HEK293 (cell line): Measurements from ENCODE around the gene BRMS1.

ENCODE experiments used
- TCF7L2 ChIP-seq: IDR thresholded peaks from 2 replicates; pipeline ENCODE4 v1.6.1; 2011; ENCODE audit warnings: low read depth, mild to moderate bottlenecking, inconsistent platforms, low read length, moderate library complexity, borderline replicate concordance
- ZBTB21 ChIP-seq: fragments of 450-650 bp; formaldehyde crosslinking; IDR thresholded peaks from 2 replicates; pipeline ENCODE4 v1.5.1; 2017; ENCODE audit warnings: missing biosample characterization, missing genetic modification characterization
- ZNF2 ChIP-seq: fragments of 450-650 bp; formaldehyde crosslinking; IDR thresholded peaks from 2 replicates; pipeline ENCODE4 v1.5.1; 2016; ENCODE audit warnings: missing biosample characterization, missing genetic modification characterization
- TF ChIP-seq, protein P1 (sequence below): fragments of 450-650 bp; formaldehyde crosslinking; IDR thresholded peaks from 2 replicates; pipeline ENCODE4 v1.5.1; 2016; ENCODE audit warnings: missing biosample characterization, missing genetic modification characterization
- TF ChIP-seq, protein P2 (sequence below): fragments of 450-650 bp; formaldehyde crosslinking; IDR thresholded peaks from 2 replicates; pipeline ENCODE4 v1.5.1; 2016; ENCODE audit warnings: missing biosample characterization, missing genetic modification characterization

DNA sequence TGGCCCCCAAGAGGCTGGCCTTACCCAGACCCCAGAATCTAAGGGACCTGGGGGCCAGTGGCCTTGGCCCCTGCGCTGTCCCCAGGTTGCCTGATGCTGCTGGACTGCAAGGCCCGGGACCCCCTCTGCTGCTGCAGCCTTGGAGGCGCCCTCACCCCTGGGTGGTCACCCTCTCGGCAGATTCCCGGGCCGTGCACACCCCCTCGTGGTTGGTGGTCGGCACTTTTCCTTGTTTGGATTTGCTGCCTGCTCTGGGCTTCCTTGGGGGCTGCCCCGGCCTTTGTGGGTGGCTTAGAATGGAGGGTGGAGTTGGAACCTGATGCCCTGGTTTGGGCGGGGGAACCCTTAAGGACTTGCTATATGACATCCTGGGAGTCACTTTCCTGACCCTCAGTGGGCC, 14.0 kb downstream of the BRMS1 start:
- TF ChIP-seq, protein P1, sequence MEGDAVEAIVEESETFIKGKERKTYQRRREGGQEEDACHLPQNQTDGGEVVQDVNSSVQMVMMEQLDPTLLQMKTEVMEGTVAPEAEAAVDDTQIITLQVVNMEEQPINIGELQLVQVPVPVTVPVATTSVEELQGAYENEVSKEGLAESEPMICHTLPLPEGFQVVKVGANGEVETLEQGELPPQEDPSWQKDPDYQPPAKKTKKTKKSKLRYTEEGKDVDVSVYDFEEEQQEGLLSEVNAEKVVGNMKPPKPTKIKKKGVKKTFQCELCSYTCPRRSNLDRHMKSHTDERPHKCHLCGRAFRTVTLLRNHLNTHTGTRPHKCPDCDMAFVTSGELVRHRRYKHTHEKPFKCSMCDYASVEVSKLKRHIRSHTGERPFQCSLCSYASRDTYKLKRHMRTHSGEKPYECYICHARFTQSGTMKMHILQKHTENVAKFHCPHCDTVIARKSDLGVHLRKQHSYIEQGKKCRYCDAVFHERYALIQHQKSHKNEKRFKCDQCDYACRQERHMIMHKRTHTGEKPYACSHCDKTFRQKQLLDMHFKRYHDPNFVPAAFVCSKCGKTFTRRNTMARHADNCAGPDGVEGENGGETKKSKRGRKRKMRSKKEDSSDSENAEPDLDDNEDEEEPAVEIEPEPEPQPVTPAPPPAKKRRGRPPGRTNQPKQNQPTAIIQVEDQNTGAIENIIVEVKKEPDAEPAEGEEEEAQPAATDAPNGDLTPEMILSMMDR (tag by site-specific recombination): no peak
- no peak for TF ChIP-seq TCF7L2
- TF ChIP-seq, protein P2, sequence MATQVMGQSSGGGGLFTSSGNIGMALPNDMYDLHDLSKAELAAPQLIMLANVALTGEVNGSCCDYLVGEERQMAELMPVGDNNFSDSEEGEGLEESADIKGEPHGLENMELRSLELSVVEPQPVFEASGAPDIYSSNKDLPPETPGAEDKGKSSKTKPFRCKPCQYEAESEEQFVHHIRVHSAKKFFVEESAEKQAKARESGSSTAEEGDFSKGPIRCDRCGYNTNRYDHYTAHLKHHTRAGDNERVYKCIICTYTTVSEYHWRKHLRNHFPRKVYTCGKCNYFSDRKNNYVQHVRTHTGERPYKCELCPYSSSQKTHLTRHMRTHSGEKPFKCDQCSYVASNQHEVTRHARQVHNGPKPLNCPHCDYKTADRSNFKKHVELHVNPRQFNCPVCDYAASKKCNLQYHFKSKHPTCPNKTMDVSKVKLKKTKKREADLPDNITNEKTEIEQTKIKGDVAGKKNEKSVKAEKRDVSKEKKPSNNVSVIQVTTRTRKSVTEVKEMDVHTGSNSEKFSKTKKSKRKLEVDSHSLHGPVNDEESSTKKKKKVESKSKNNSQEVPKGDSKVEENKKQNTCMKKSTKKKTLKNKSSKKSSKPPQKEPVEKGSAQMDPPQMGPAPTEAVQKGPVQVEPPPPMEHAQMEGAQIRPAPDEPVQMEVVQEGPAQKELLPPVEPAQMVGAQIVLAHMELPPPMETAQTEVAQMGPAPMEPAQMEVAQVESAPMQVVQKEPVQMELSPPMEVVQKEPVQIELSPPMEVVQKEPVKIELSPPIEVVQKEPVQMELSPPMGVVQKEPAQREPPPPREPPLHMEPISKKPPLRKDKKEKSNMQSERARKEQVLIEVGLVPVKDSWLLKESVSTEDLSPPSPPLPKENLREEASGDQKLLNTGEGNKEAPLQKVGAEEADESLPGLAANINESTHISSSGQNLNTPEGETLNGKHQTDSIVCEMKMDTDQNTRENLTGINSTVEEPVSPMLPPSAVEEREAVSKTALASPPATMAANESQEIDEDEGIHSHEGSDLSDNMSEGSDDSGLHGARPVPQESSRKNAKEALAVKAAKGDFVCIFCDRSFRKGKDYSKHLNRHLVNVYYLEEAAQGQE (tag by site-specific recombination): no peak
- no peak for TF ChIP-seq ZBTB21 (tag by site-specific recombination)
- no peak for TF ChIP-seq ZNF2 (tag by site-specific recombination)
